SK-N-SH (cell line): ENCODE data around the gene C16orf74.

Experiments used
- CTCF ChIP-seq: fragments of 200-600 bp; sonication (generic); IDR thresholded peaks from 2 replicates; pipeline ENCODE4 v1.6.1; 2017; ENCODE audit warnings: antibody characterized with exemption, mild to moderate bottlenecking, moderate library complexity
- EP300 ChIP-seq, 2 experiments: IDR thresholded peaks; 2 replicates each; pipeline versions ENCODE4 v1.4.0 to v1.6.1; 2012; ENCODE audit warnings: borderline replicate concordance in 1 of 2, low read depth in 1 of 2, low read length in 1 of 2
- FOXM1 ChIP-seq: IDR thresholded peaks from 2 replicates; pipeline ENCODE4 v1.4.0; 2012; ENCODE audit warnings: low read depth, mild to moderate bottlenecking
- GATA2 ChIP-seq: sonication (generic); formaldehyde crosslinking; IDR thresholded peaks from 2 replicates; pipeline ENCODE4 v1.5.0; 2020; ENCODE audit warnings: mild to moderate bottlenecking, missing genetic modification reagents
- POLR2AphosphoS5 ChIP-seq: IDR thresholded peaks from 2 replicates; pipeline ENCODE4 v1.6.1; 2012; ENCODE audit warnings: low read depth, low read length
- RAD21 ChIP-seq: IDR thresholded peaks from 2 replicates; pipeline ENCODE4 v1.6.1; 2012; ENCODE audit warnings: mild to moderate bottlenecking, low read length
- SIN3A ChIP-seq: IDR thresholded peaks from 2 replicates; pipeline ENCODE4 v1.6.1; 2012; ENCODE audit warnings: low read depth, mild to moderate bottlenecking, low read length, moderate library complexity, borderline replicate concordance
- TAF1 ChIP-seq: IDR thresholded peaks from 2 replicates; pipeline ENCODE4 v1.6.1; 2012; ENCODE audit warnings: low read depth, mild to moderate bottlenecking, low read length, moderate library complexity, borderline replicate concordance
- TEAD4 ChIP-seq: IDR thresholded peaks from 2 replicates; pipeline ENCODE4 v1.4.0; 2012; ENCODE audit warnings: mild to moderate bottlenecking, borderline replicate concordance; ENCODE audit not compliant: insufficient read depth
- YY1 ChIP-seq: IDR thresholded peaks from 2 replicates; pipeline ENCODE4 v1.4.0; 2012; ENCODE audit warnings: low read depth, mild to moderate bottlenecking
- TF ChIP-seq, protein P1 (sequence below): IDR thresholded peaks from 2 replicates; pipeline ENCODE4 v1.4.0; 2012; ENCODE audit warnings: low read depth, borderline replicate concordance

- TF ChIP-seq EP300 (IDR thresholded peaks at IDR 0.05; ENCODE audit: borderline replicate concordance in 1 of 2, low read depth in 1 of 2, low read length in 1 of 2) (no peak; a peak in 1 of 4 replicates), GATA2 (CRISPR knock-in tag) (no peak), CTCF (no peak), RAD21 (no peak), TEAD4 (no peak), FOXM1 (no peak), YY1 (no peak), POLR2AphosphoS5 (no peak), TAF1 (no peak), SIN3A (no peak)
- TF ChIP-seq, protein P1, sequence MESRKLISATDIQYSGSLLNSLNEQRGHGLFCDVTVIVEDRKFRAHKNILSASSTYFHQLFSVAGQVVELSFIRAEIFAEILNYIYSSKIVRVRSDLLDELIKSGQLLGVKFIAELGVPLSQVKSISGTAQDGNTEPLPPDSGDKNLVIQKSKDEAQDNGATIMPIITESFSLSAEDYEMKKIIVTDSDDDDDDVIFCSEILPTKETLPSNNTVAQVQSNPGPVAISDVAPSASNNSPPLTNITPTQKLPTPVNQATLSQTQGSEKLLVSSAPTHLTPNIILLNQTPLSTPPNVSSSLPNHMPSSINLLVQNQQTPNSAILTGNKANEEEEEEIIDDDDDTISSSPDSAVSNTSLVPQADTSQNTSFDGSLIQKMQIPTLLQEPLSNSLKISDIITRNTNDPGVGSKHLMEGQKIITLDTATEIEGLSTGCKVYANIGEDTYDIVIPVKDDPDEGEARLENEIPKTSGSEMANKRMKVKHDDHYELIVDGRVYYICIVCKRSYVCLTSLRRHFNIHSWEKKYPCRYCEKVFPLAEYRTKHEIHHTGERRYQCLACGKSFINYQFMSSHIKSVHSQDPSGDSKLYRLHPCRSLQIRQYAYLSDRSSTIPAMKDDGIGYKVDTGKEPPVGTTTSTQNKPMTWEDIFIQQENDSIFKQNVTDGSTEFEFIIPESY = no peak
Observed at GRCh38 chr16:85751698-85752501, 1.0 kb upstream of the C16orf74 start.
